Urinary bladder (tissue), 4 donors: ENCODE measurements around the gene FXYD1. TPM values are rescaled to one million over a fixed set of nuclear protein-coding genes. Genes with fewer than 3 reads are reported as not detected.

Experiments
- DNase-seq: peaks from one replicate; pipeline ENCODE4 v3.0.0-alpha.2; 2015; ENCODE audit errors: extremely low spot score
- H3K27ac ChIP-seq: one replicate; pipeline ENCODE4 v1.5.1; 2013; ENCODE audit warnings: low read depth, mild to moderate bottlenecking, moderate library complexity
- H3K36me3 ChIP-seq: one replicate; pipeline ENCODE4 v1.6.1; 2013; ENCODE audit warnings: mild to moderate bottlenecking, moderate library complexity; ENCODE audit not compliant: insufficient read depth
- H3K4me1 ChIP-seq: one replicate; pipeline ENCODE4 v1.6.1; 2013; ENCODE audit warnings: mild to moderate bottlenecking, moderate library complexity; ENCODE audit not compliant: insufficient read depth
- H3K4me3 ChIP-seq: one replicate; pipeline ENCODE4 v1.5.1; 2013; ENCODE audit warnings: low read depth, low read length
- WGBS: extraction: QIAGEN DNeasy Blood & Tissue Kit; methylation state at CpG from one replicate; pipeline ENCODE4 v1.1.7; 2013; 5-methylcytosine and 5-hydroxymethylcytosine counted together
- polyA plus RNA-seq: library from polyadenylated mRNA; stranded (reverse); fragments of 200-250 nt; gene quantifications from one replicate; pipeline ENCODE4 v1.2.3, GENCODE V29; 2013
- total RNA-seq: library from RNA; depleted of rRNA; stranded (reverse); fragments of >200 nt; gene quantifications from one replicate; pipeline ENCODE4 v1.2.3, GENCODE V29; 2014
- donor health status: healthy with polysubstance abuse.
- donor health status: healthy.

The FXYD1 gene
- total and polyA plus RNA-seq, 2 donors = 26.9 to 121 TPM

GRCh38 chr19:35162471-35163326 lies 24.1 kb downstream of the FXYD1 start:
- H3K4me1 ChIP-seq = no peaks in the 10 kb centered on the region
- H3K36me3 ChIP-seq = peaks cover 2% of the 10 kb centered on the region
- H3K27ac ChIP-seq = no peak overlapping the region
- 89% methylated on average over 6 of the region's 6 CpGs for WGBS
- no peak for DNase-seq
- H3K4me3 ChIP-seq = no peak overlapping the region

GRCh38 chr19:35164418-35164817 lies 25.8 kb downstream of the FXYD1 start:
- no peak for DNase-seq
- Histone ChIP-seq H3K27ac (no peak overlapping the region), H3K36me3 (peaks cover 2% of the 10 kb centered on the region), H3K4me1 (no peaks in the 10 kb centered on the region), H3K4me3 (no peak overlapping the region)
- 92% methylated on average over 2 of the region's 2 CpGs for WGBS

- no peak overlapping the region for H3K27ac ChIP-seq
- WGBS = 75% methylated on average over 5 of the region's 5 CpGs
- no peaks in the 10 kb centered on the region for H3K4me1 ChIP-seq
- peaks cover 2% of the 10 kb centered on the region for H3K36me3 ChIP-seq
- no peak for DNase-seq
- no peak overlapping the region for H3K4me3 ChIP-seq
These were observed 26.8 kb downstream of the FXYD1 start for GRCh38 chr19:35165200-35166058.

GRCh38 chr19:35166100-35167063 lies 27.8 kb downstream of the FXYD1 start:
- no peak overlapping the region for H3K27ac ChIP-seq
- no peak overlapping the region for H3K4me3 ChIP-seq
- DNase-seq = no peak
- WGBS = 93% methylated on average over 7 of the region's 7 CpGs
- H3K4me1 ChIP-seq = no peaks in the 10 kb centered on the region
- H3K36me3 ChIP-seq = peaks cover 2% of the 10 kb centered on the region

- Histone ChIP-seq H3K4me1 (no peaks in the 10 kb centered on the region), H3K36me3 (peaks cover 2% of the 10 kb centered on the region), H3K27ac (no peak overlapping the region), H3K4me3 (no peak overlapping the region)
- WGBS = 80% methylated on average over 5 of the region's 5 CpGs
- DNase-seq = no peak
These were observed 28.9 kb downstream of the FXYD1 start for GRCh38 chr19:35167251-35168119.

- Histone ChIP-seq H3K36me3 (no peaks in the 10 kb centered on the region), H3K4me3 (no peak overlapping the region), H3K27ac (no peak overlapping the region), H3K4me1 (no peaks in the 10 kb centered on the region)
- DNase-seq = no peak
- 74% methylated on average over 3 of the region's 3 CpGs for WGBS
These were observed 29.6 kb downstream of the FXYD1 start for GRCh38 chr19:35168196-35168595.

GRCh38 chr19:35169221-35169995 lies 30.8 kb downstream of the FXYD1 start:
- 76% methylated on average over 18 of the region's 18 CpGs for WGBS
- H3K4me1 ChIP-seq = no peaks in the 10 kb centered on the region
- H3K27ac ChIP-seq = no peak overlapping the region
- H3K4me3 ChIP-seq = no peak overlapping the region
- H3K36me3 ChIP-seq = no peaks in the 10 kb centered on the region
- DNase-seq = no peak

- 80% methylated on average over 7 of the region's 7 CpGs for WGBS
- no peaks in the 10 kb centered on the region for H3K4me1 ChIP-seq
- DNase-seq = no peak
- H3K36me3 ChIP-seq = no peaks in the 10 kb centered on the region
- H3K27ac ChIP-seq = no peak overlapping the region
- H3K4me3 ChIP-seq = no peak overlapping the region
These were observed 31.9 kb downstream of the FXYD1 start for GRCh38 chr19:35170359-35171061.

GRCh38 chr19:35171730-35172129 lies 33.1 kb downstream of the FXYD1 start:
- H3K4me1 ChIP-seq = no peaks in the 10 kb centered on the region
- H3K4me3 ChIP-seq = no peak overlapping the region
- DNase-seq = no peak
- H3K36me3 ChIP-seq = no peaks in the 10 kb centered on the region
- H3K27ac ChIP-seq = no peak overlapping the region
- WGBS = 51% methylated on average over 3 of the region's 3 CpGs

- Histone ChIP-seq H3K4me1 (no peaks in the 10 kb centered on the region), H3K36me3 (no peaks in the 10 kb centered on the region), H3K27ac (no peak overlapping the region), H3K4me3 (no peak overlapping the region)
- DNase-seq = no peak
- 93% methylated on average over 6 of the region's 6 CpGs for WGBS
These were observed 35.6 kb downstream of the FXYD1 start for GRCh38 chr19:35174226-35174625.

GRCh38 chr19:35176181-35176570 lies 37.6 kb downstream of the FXYD1 start:
- Histone ChIP-seq H3K36me3 (no peaks in the 10 kb centered on the region), H3K4me3 (no peak overlapping the region), H3K4me1 (no peaks in the 10 kb centered on the region), H3K27ac (no peak overlapping the region)
- no peak for DNase-seq
- 62% methylated on average over 3 of the region's 3 CpGs for WGBS
